HUES6 (cell line): ENCODE results near the gene RAB3C.

Source experiments
- H3K27ac ChIP-seq: 2 replicates; pipeline ENCODE4 v1.7.0; 2013; ENCODE audit warnings: low read depth, mild to moderate bottlenecking, low read length, inconsistent platforms
- H3K27me3 ChIP-seq: 2 replicates; pipeline ENCODE4 v1.6.1; 2013; ENCODE audit warnings: low read length; ENCODE audit not compliant: control insufficient read depth, insufficient read depth
- H3K36me3 ChIP-seq: 2 replicates; pipeline ENCODE4 v1.6.1; 2013; ENCODE audit warnings: low read length; ENCODE audit not compliant: control insufficient read depth, insufficient read depth
- H3K4me1 ChIP-seq: 2 replicates; pipeline ENCODE4 v1.6.1; 2013; ENCODE audit warnings: low read length; ENCODE audit not compliant: control insufficient read depth, insufficient read depth
- H3K4me3 ChIP-seq: 2 replicates; pipeline ENCODE4 v1.5.1; 2013; ENCODE audit warnings: low read depth, low read length
- H3K9ac ChIP-seq: one replicate; pipeline ENCODE4 v1.6.1; 2013; ENCODE audit warnings: mild to moderate bottlenecking, low read length
- H3K9me3 ChIP-seq: 2 replicates; pipeline ENCODE4 v1.6.1; 2013; ENCODE audit warnings: low read depth, low read length; ENCODE audit not compliant: control insufficient read depth, insufficient read depth

The RAB3C gene

DNA sequence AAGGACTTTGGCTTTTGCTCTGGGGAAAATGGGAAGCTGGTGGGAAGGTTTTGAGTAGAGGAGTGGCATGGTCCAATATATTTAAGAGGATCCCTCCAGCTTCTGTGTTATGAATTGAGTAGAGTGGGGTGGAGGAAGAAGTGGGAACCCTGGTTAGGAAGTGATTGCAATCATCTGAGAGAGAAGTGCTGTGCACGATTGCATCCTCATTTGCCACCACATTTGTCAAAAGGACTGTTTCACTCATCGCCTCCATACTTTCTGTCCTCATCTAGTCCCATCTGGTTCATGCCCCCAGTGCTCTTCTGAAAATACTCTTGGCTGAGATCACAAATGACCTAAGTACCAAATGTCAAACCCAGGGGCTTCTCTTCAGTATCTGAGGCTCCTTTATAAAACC is 192.1 kb downstream of the RAB3C start:
- H3K9me3 ChIP-seq: no peaks in the 10 kb centered on the region
- H3K27ac ChIP-seq: no peak overlapping the region
- H3K36me3 ChIP-seq: no peaks in the 10 kb centered on the region
- no peaks in the 10 kb centered on the region for H3K27me3 ChIP-seq
- H3K9ac ChIP-seq: no peak overlapping the region
- no peaks in the 10 kb centered on the region for H3K4me1 ChIP-seq
- H3K4me3 ChIP-seq: no peak overlapping the region

DNA sequence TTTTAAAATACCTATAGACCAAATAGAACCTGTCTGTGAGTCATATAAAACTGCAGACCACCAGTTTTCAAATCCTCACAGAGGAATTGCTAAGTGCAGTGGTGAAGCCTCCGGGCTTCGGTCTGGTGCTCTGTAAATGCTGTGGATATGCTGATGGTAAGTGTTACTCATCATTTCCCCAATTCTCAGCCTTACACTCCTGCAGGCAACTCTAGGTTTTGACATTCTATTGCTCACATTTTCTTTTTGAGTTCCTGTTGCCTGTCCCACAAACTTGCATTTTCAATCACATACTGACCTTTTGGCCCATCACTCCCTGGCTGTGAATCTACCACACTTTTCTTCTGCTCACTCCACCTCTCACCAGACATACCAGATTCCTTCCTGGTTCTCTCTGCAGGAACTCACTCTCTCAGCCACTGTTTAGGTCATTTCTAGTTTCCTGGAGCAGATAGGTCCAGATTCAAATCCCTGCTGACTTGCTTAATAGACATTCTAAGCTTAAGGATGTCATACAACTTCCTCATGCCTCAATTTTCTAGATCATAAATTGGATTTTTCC is 192.9 kb downstream of the RAB3C start:
- no peaks in the 10 kb centered on the region for H3K27me3 ChIP-seq
- no peaks in the 10 kb centered on the region for H3K9me3 ChIP-seq

DNA sequence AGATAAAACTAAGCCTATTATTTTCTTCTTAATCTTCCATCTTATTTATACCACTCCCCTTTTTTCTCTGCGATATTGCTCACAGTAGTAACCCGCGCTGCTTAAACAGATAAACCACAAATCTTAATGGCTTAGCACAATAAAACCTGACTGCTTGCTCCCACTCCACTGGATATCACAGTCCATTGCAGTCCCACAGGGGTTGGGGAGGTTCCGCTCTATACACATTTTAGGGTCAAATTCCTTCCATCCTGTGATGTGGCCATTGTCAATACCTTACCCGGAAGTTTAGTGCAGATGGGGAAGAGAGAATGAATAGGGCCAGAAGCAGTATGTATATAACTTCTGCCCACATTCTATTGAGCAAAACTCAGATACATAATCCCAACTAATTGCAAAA is 193.7 kb downstream of the RAB3C start:
- H3K9ac ChIP-seq: no peak overlapping the region
- H3K27ac ChIP-seq: no peak overlapping the region
- H3K4me3 ChIP-seq: no peak overlapping the region
- H3K4me1 ChIP-seq: no peaks in the 10 kb centered on the region
- H3K9me3 ChIP-seq: no peaks in the 10 kb centered on the region
- H3K36me3 ChIP-seq: no peaks in the 10 kb centered on the region
- no peaks in the 10 kb centered on the region for H3K27me3 ChIP-seq

More for the DNA sequence above, 192.9 kb downstream of the RAB3C start:
- Histone ChIP-seq H3K4me1 (no peaks in the 10 kb centered on the region), H3K36me3 (no peaks in the 10 kb centered on the region), H3K4me3 (no peak overlapping the region), H3K27ac (no peak overlapping the region), H3K9ac (no peak overlapping the region)

DNA sequence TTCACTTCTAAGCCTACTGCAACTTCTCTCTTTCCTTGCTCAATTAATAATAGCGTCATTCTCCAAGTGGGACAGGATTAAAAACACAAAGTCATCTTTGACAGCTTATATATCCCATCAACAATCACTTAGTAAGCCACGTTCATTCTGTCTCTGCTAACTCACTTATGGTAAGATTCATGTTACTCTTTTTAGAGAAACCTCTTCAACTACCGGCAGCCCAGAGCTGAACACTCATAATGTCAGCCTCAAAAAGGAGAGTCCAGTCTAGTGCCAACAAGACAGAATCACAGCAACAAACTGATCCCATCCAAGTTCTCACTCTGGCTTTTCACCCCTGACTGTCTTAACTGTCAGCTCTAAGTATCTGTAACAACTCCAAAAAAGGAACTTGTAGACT is 196.0 kb downstream of the RAB3C start:
- Histone ChIP-seq H3K36me3 (no peaks in the 10 kb centered on the region), H3K9ac (no peak overlapping the region), H3K27ac (no peak overlapping the region), H3K4me1 (no peaks in the 10 kb centered on the region), H3K27me3 (no peaks in the 10 kb centered on the region), H3K4me3 (no peak overlapping the region), H3K9me3 (no peaks in the 10 kb centered on the region)

DNA sequence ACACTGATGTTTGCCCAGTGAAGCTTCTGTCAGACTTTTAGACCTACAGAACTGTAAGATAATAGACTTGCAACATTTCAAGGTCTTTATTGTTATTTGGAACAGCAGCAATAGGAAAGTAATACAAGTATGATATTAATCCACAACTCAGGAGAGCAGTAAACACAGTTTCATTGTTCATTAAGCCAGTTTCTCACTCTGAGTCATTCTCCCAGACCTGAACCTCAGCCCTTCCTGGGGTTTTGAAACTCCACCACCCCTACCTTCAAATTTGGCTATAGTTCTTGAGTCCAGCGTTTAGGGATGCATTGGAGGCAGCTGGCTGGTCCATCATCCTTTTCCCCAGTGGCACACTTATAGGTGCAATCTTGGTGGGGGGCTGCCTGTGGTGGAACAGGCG is 203.2 kb downstream of the RAB3C start:
- Histone ChIP-seq H3K4me3 (no peak overlapping the region), H3K9me3 (no peaks in the 10 kb centered on the region), H3K36me3 (no peaks in the 10 kb centered on the region), H3K27ac (no peak overlapping the region), H3K9ac (no peak overlapping the region), H3K27me3 (no peaks in the 10 kb centered on the region), H3K4me1 (no peaks in the 10 kb centered on the region)

DNA sequence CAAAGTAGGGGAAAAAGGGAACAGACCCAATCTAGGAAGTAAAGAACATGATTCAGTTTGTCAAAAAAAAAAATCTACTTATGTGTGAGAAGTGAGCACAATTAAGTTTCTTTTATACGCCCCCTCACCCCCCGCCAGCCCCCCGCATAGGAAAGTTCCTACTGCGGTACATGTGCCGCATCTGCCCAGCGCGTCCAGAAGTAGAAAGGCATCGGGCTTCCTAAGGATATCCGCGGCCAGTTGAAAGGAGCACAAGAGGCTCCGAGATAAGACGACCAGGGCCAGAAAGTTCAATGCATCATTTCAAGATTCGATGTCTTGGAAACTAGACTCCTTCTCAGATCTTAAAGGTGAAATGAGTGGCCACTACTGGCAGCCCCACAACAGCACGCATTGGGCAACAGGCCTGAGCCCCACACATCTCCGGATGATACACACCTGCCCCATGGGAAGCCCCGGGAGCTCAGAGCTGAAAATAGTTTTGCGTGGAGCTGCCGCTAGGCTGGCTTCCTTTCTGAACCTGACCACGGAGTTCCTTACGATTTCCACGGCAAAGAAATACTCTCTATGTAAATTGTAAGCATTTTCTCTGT is 203.9 kb downstream of the RAB3C start:
- H3K4me3 ChIP-seq: no peak overlapping the region
- H3K36me3 ChIP-seq: no peaks in the 10 kb centered on the region
- no peaks in the 10 kb centered on the region for H3K27me3 ChIP-seq
- H3K4me1 ChIP-seq: no peaks in the 10 kb centered on the region
- no peak overlapping the region for H3K9ac ChIP-seq
- no peak overlapping the region for H3K27ac ChIP-seq
- no peaks in the 10 kb centered on the region for H3K9me3 ChIP-seq

DNA sequence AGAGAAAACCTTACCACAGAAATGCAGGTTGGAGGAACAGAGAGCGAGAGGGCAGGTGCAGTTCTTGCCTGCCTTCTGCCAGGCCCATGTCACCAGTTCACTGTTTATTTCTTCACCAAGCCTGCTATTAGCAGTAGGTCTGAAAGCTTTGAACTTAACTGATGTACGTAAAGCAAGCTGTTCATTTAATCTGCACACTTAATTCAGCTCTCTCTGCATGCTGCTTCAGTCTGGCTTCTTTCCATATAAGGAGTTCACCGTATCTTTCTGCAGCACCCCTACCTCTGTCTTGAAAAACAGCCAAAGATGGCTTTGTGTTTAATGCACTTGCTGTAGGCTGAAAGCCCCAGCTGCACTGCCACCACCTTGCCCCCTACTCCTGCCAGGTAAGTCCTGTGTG is 205.1 kb downstream of the RAB3C start:
- Histone ChIP-seq H3K4me1 (no peaks in the 10 kb centered on the region), H3K27me3 (no peaks in the 10 kb centered on the region), H3K4me3 (no peak overlapping the region), H3K9ac (no peak overlapping the region), H3K27ac (no peak overlapping the region), H3K9me3 (no peaks in the 10 kb centered on the region), H3K36me3 (no peaks in the 10 kb centered on the region)

DNA sequence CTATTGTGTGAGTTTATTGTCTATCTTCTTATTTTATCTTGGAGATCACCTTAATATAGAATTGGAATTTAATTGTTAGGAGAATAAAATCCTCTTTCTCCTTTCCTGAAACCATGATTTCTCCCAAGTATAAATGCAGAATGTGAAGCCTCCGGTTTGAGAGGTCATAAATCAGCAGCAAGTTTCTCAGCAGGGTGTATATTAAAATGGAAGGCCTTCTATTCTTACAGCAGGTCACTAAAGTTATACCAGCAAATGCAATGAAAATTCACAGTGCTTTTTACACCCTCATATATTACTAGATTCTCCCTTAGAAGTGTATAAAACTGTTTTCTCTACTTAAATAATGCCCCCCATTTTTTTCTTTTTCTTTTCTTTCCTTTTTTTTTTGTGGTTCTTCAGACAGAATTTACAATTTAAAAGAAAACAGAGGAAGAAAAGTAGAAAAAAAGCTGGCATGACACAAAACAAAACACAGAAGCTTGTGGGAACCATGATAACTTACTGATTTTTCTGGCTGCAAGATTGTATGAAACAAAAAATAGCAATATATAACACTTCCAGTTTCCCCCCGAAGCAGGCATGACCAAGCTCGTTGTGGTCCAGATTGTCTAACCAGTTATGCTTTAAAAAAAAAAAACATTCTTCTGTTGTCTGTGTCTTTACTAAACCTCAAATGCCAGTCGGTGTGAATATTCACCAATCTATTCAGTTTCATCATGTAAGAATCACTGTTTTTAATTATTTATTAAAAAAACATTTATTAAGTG is 211.2 kb downstream of the RAB3C start:
- Histone ChIP-seq H3K4me1 (no peaks in the 10 kb centered on the region), H3K4me3 (no peak overlapping the region), H3K27ac (no peak overlapping the region), H3K9ac (no peak overlapping the region), H3K27me3 (no peaks in the 10 kb centered on the region), H3K36me3 (no peaks in the 10 kb centered on the region), H3K9me3 (no peaks in the 10 kb centered on the region)

DNA sequence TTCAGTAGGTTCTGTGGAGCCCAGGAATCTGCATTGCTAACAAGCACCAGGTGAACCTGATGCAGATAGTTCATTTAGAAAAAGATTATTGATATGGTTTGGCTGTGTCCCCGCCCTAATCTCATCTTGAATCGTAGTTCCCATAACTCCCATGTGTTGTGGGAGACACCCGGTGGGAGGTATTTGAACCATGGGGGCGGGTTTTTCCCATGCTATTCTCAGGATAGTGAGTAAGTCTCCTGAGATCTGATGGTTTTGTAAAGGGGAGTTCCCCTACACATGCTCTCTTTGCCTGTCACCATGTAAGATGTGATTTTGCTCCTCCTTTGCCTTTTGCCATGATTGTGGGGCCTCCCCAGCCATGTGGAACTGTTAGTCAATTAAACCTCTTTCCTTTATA is 212.0 kb downstream of the RAB3C start:
- Histone ChIP-seq H3K4me1 (no peaks in the 10 kb centered on the region), H3K36me3 (no peaks in the 10 kb centered on the region), H3K9ac (no peak overlapping the region), H3K27me3 (no peaks in the 10 kb centered on the region), H3K9me3 (no peaks in the 10 kb centered on the region), H3K4me3 (no peak overlapping the region), H3K27ac (no peak overlapping the region)

DNA sequence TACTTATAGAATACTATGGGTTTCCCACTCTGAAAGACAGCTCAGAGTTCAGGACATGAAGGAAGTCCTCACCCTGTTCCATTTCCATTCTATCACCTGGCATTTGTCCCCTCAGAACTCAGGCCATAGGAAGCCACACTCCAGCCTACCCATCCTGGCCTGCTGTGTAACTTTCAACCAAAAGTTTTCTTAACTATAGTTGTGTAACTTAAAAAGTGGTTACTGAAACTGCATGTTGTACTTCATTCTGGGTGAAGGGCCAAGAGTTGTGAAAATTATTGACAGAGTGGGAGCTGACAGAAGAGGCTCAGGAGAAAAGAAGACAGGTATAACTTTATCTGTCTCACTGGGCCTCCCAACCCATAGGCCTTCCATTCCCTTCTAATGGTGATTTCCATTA is 212.5 kb downstream of the RAB3C start:
- Histone ChIP-seq H3K4me3 (no peak overlapping the region), H3K9ac (no peak overlapping the region), H3K36me3 (no peaks in the 10 kb centered on the region), H3K27me3 (no peaks in the 10 kb centered on the region), H3K4me1 (no peaks in the 10 kb centered on the region), H3K9me3 (no peaks in the 10 kb centered on the region), H3K27ac (no peak overlapping the region)

DNA sequence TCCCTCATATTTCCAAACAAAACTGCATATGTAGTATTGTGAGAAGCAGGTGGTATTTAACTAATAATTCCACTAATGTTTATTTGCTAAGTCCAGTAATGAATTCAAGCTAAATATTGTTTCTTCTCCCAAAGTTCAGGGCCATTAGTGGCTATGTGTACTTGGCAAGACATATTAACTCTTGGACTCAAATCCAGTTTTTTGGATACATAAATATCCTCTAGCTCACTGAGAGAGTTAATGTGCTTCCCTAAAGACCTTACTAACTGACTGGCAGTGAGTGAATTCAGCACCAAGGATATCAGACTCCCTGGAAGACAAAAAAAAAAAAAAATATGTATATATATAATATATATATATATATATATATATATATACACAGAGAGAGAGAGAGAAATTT is 214.1 kb downstream of the RAB3C start:
- Histone ChIP-seq H3K9ac (no peak overlapping the region), H3K4me1 (no peaks in the 10 kb centered on the region)

More for the DNA sequence above, 214.1 kb downstream of the RAB3C start:
- H3K9me3 ChIP-seq: no peaks in the 10 kb centered on the region
- H3K4me3 ChIP-seq: no peak overlapping the region
- H3K27ac ChIP-seq: no peak overlapping the region
- no peaks in the 10 kb centered on the region for H3K36me3 ChIP-seq
- no peaks in the 10 kb centered on the region for H3K27me3 ChIP-seq
